BLaER1 (cell line): ENCODE measurements around the gene HEPACAM.

Experiments used
- H3K27ac ChIP-seq: shearing (Covaris generic); formaldehyde crosslinking; 2 replicates; pipeline ENCODE4 v1.8.1; 2022
- H3K27me3 ChIP-seq: shearing (Covaris generic); formaldehyde crosslinking; 2 replicates; pipeline ENCODE4 v1.8.1; 2022
- H3K36me3 ChIP-seq: shearing (Covaris generic); formaldehyde crosslinking; 2 replicates; pipeline ENCODE4 v1.8.1; 2022
- H3K4me1 ChIP-seq: shearing (Covaris generic); formaldehyde crosslinking; 2 replicates; pipeline ENCODE4 v1.8.1; 2022
- H3K4me2 ChIP-seq: shearing (Covaris generic); formaldehyde crosslinking; 2 replicates; pipeline ENCODE4 v1.8.1; 2022
- H3K4me3 ChIP-seq: shearing (Covaris generic); formaldehyde crosslinking; 2 replicates; pipeline ENCODE4 v1.8.1; 2022
- H3K9ac ChIP-seq: shearing (Covaris generic); formaldehyde crosslinking; 2 replicates; pipeline ENCODE4 v1.8.1; 2022
- H3K9me3 ChIP-seq: shearing (Covaris generic); formaldehyde crosslinking; 2 replicates; pipeline ENCODE4 v1.8.1; 2022
- H4K20me1 ChIP-seq: shearing (Covaris generic); formaldehyde crosslinking; 2 replicates; pipeline ENCODE4 v1.8.1; 2022
- Cebpa-rat ChIP-seq: shearing (Covaris generic); IDR thresholded peaks from 2 replicates; pipeline ENCODE4 v1.8.1; 2022

The HEPACAM gene

GRCh38 chr11:124886978-124887666, 48.7 kb downstream of the HEPACAM start:
- H3K4me2 ChIP-seq = no peak overlapping the region

GRCh38 chr11:124886476-124886875, 49.4 kb downstream of the HEPACAM start:
- Histone ChIP-seq H3K4me2 (no peak overlapping the region), H3K27ac (no peak overlapping the region), H3K9ac (no peak overlapping the region), H3K36me3 (no peaks in the 10 kb centered on the region), H3K27me3 (no peaks in the 10 kb centered on the region), H4K20me1 (no peaks in the 10 kb centered on the region), H3K4me3 (no peak overlapping the region), H3K4me1 (peaks cover 25% of the 10 kb centered on the region), H3K9me3 (no peaks in the 10 kb centered on the region)
- no peak for TF ChIP-seq Cebpa-rat

More at GRCh38 chr11:124886978-124887666, 48.7 kb downstream of the HEPACAM start:
- Histone ChIP-seq H3K9me3 (no peaks in the 10 kb centered on the region), H3K4me3 (no peak overlapping the region), H3K27ac (no peak overlapping the region), H3K4me1 (peaks cover 20% of the 10 kb centered on the region), H4K20me1 (no peaks in the 10 kb centered on the region), H3K27me3 (no peaks in the 10 kb centered on the region), H3K9ac (no peak overlapping the region), H3K36me3 (no peaks in the 10 kb centered on the region)
- no peak for TF ChIP-seq Cebpa-rat

GRCh38 chr11:124884869-124885479, 50.9 kb downstream of the HEPACAM start:
- no peaks in the 10 kb centered on the region for H3K27me3 ChIP-seq
- no peak overlapping the region for H3K27ac ChIP-seq
- H3K9ac ChIP-seq = no peak overlapping the region
- no peak for TF ChIP-seq Cebpa-rat
- peaks cover 33% of the 10 kb centered on the region for H3K4me1 ChIP-seq
- no peaks in the 10 kb centered on the region for H3K36me3 ChIP-seq
- no peaks in the 10 kb centered on the region for H3K9me3 ChIP-seq
- no peak overlapping the region for H3K4me3 ChIP-seq
- no peak overlapping the region for H3K4me2 ChIP-seq
- no peaks in the 10 kb centered on the region for H4K20me1 ChIP-seq

- Histone ChIP-seq H3K4me1 (peaks cover 39% of the 10 kb centered on the region), H3K27ac (no peak overlapping the region), H3K4me3 (no peak overlapping the region), H3K27me3 (no peaks in the 10 kb centered on the region), H3K9me3 (no peaks in the 10 kb centered on the region), H3K4me2 (no peak overlapping the region), H4K20me1 (no peaks in the 10 kb centered on the region), H3K36me3 (no peaks in the 10 kb centered on the region), H3K9ac (no peak overlapping the region)
- TF ChIP-seq Cebpa-rat = no peak
Observed at GRCh38 chr11:124884340-124884739, 51.5 kb downstream of the HEPACAM start.

- H3K36me3 ChIP-seq = no peaks in the 10 kb centered on the region
- peak overlapping the region; percentile 44; the same call in 1 of the 2 replicates for H3K27ac ChIP-seq
- no peak for TF ChIP-seq Cebpa-rat
- no peak overlapping the region for H3K4me3 ChIP-seq
- no peaks in the 10 kb centered on the region for H3K27me3 ChIP-seq
- peak overlapping the region; percentile 79 for H3K4me2 ChIP-seq
- peak overlapping the region; percentile 17; the same call in 1 of the 2 replicates for H3K9ac ChIP-seq
- no peaks in the 10 kb centered on the region for H4K20me1 ChIP-seq
- peaks cover 55% of the 10 kb centered on the region for H3K4me1 ChIP-seq
- no peaks in the 10 kb centered on the region for H3K9me3 ChIP-seq
Observed at GRCh38 chr11:124882339-124883071, 53.3 kb downstream of the HEPACAM start.

GRCh38 chr11:124880958-124881357, 54.9 kb downstream of the HEPACAM start:
- Histone ChIP-seq H3K27me3 (no peaks in the 10 kb centered on the region), H3K27ac (no peak overlapping the region), H3K4me1 (peaks cover 64% of the 10 kb centered on the region)

GRCh38 chr11:124880290-124880611, 55.6 kb downstream of the HEPACAM start:
- no peak overlapping the region for H3K4me3 ChIP-seq

More at GRCh38 chr11:124880958-124881357, 54.9 kb downstream of the HEPACAM start:
- no peak overlapping the region for H3K4me3 ChIP-seq
- no peaks in the 10 kb centered on the region for H3K36me3 ChIP-seq
- no peaks in the 10 kb centered on the region for H4K20me1 ChIP-seq
- no peak for TF ChIP-seq Cebpa-rat
- no peaks in the 10 kb centered on the region for H3K9me3 ChIP-seq
- H3K4me2 ChIP-seq = 0 out of 2 replicates have a peak overlapping the region, but pooled peaks have one; percentile 88
- no peak overlapping the region for H3K9ac ChIP-seq

GRCh38 chr11:124879493-124880289, 56.2 kb downstream of the HEPACAM start:
- no peak overlapping the region for H3K4me3 ChIP-seq
- H3K27ac ChIP-seq = no peak overlapping the region
- H3K36me3 ChIP-seq = no peaks in the 10 kb centered on the region
- H3K27me3 ChIP-seq = no peaks in the 10 kb centered on the region
- no peak for TF ChIP-seq Cebpa-rat
- H3K9ac ChIP-seq = no peak overlapping the region
- H3K4me1 ChIP-seq = peaks cover 71% of the 10 kb centered on the region
- H3K4me2 ChIP-seq = peak overlapping the region; percentile 88
- H4K20me1 ChIP-seq = no peaks in the 10 kb centered on the region
- H3K9me3 ChIP-seq = no peaks in the 10 kb centered on the region

More at GRCh38 chr11:124880290-124880611, 55.6 kb downstream of the HEPACAM start:
- no peak for TF ChIP-seq Cebpa-rat
- no peaks in the 10 kb centered on the region for H3K27me3 ChIP-seq
- no peak overlapping the region for H3K9ac ChIP-seq
- H4K20me1 ChIP-seq = no peaks in the 10 kb centered on the region
- H3K27ac ChIP-seq = no peak overlapping the region
- H3K4me2 ChIP-seq = peak overlapping the region; percentile 88
- H3K36me3 ChIP-seq = no peaks in the 10 kb centered on the region
- peaks cover 71% of the 10 kb centered on the region for H3K4me1 ChIP-seq
- H3K9me3 ChIP-seq = no peaks in the 10 kb centered on the region

GRCh38 chr11:124878759-124879492, 56.9 kb downstream of the HEPACAM start:
- Histone ChIP-seq H4K20me1 (no peaks in the 10 kb centered on the region), H3K36me3 (no peaks in the 10 kb centered on the region), H3K4me3 (no peak overlapping the region), H3K27me3 (no peaks in the 10 kb centered on the region), H3K27ac (no peak overlapping the region), H3K9ac (no peak overlapping the region), H3K4me1 (peaks cover 69% of the 10 kb centered on the region), H3K9me3 (no peaks in the 10 kb centered on the region), H3K4me2 (peak overlapping the region; percentile 88; the same call in 1 of the 2 replicates)
- no peak for TF ChIP-seq Cebpa-rat
